ENCODE measurements around the gene PRG2.

- TF ChIP-seq CTCF (IDR thresholded peaks at IDR 0.05; ENCODE audit: poor library complexity) = no peak
- TF ChIP-seq EZH2phosphoT487 (IDR thresholded peaks at IDR 0.05; ENCODE audit: low read depth, severe bottlenecking, unreplicated experiment) = no peak
- no peak for TF ChIP-seq EZH2 (IDR thresholded peaks at IDR 0.05; ENCODE audit: borderline replicate concordance)
Observed at GRCh38 chr11:57391539-57391938, 1.1 kb upstream of the PRG2 start.
